Neural cell (in vitro differentiated cells): ENCODE measurements around the gene NR2F1-AS1.

Experiments used
- CTCF ChIP-seq: fragments of 450-650 bp; IDR thresholded peaks from 2 replicates; pipeline ENCODE4 v1.5.1; 2014; ENCODE audit warnings: antibody characterized with exemption, mild to moderate bottlenecking, moderate library complexity; ENCODE audit not compliant: poor library complexity, severe bottlenecking
- EP300 ChIP-seq: fragments of 450-650 bp; conservative IDR thresholded peaks from 2 replicates; pipeline ENCODE4 v1.6.1; 2014; ENCODE audit warnings: antibody characterized with exemption, mild to moderate bottlenecking, moderate library complexity; ENCODE audit not compliant: poor library complexity, severe bottlenecking
- EZH2 ChIP-seq: fragments of 200-600, 300-800 bp; shearing (Covaris generic), sonication (generic); IDR thresholded peaks from 2 replicates; pipeline ENCODE4 v1.6.1; 2014; ENCODE audit warnings: antibody characterized with exemption, low read length, borderline replicate concordance, mild to moderate bottlenecking; ENCODE audit not compliant: insufficient read depth, poor library complexity, severe bottlenecking
- MXI1 ChIP-seq: fragments of 450-650 bp; conservative IDR thresholded peaks from 2 replicates; pipeline ENCODE4 v1.6.1; 2014; ENCODE audit warnings: antibody characterized with exemption, mild to moderate bottlenecking; ENCODE audit not compliant: poor library complexity, severe bottlenecking
- POLR2AphosphoS5 ChIP-seq: IDR thresholded peaks from 2 replicates; pipeline ENCODE4 v1.6.1; 2012
- RAD21 ChIP-seq: fragments of 450-650 bp; conservative IDR thresholded peaks from 2 replicates; pipeline ENCODE4 v1.6.1; 2014; ENCODE audit warnings: antibody characterized with exemption, mild to moderate bottlenecking, moderate library complexity
- SMC3 ChIP-seq: fragments of 450-650 bp; conservative IDR thresholded peaks from 2 replicates; pipeline ENCODE4 v1.6.1; 2014; ENCODE audit warnings: antibody characterized with exemption, mild to moderate bottlenecking, moderate library complexity; ENCODE audit not compliant: poor library complexity
- TAF1 ChIP-seq: IDR thresholded peaks from 2 replicates; pipeline ENCODE4 v1.6.1; 2012; ENCODE audit warnings: low read depth
- TF ChIP-seq, protein P1 (sequence below): IDR thresholded peaks from 2 replicates; pipeline ENCODE4 v1.6.1; 2012; ENCODE audit warnings: borderline replicate concordance

DNA sequence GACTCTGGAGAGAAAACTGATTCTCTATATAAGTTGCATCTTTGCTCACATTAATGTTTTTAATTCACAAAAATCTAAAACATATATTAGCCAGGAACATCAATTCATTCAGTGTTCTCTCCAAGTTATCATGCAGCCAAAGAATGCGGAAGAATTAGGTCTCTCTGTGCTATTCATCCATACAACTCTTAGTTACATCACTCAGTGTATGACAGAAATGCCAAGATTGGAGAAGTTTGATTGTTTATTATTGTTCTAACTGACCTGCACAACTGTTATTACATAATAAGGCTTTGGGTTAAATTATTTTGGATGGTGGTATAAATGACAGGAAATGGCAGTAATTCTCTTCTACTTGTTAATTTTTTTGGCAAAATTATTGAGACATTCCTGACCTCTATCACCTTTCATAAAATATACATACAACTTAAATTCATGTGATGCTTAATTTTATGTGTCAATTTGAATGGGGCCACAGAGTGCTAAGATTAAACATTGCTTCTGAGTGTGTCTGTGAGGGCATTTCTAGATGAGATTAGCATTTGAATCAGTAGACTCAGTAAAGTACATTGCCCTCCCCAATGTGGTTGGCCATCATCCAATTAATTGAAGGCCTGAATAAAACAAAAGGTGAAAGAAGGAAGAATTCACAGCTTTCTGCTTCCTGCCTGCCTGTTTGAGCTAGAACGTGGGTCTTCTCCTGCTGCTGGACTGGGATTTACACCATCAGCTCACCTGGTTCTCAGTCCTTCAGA lies 70.2 kb downstream of the NR2F1-AS1 start:
- no peak for TF ChIP-seq CTCF
- TF ChIP-seq EP300, result no peak
- TF ChIP-seq EZH2, result no peak
- TF ChIP-seq, protein P1, sequence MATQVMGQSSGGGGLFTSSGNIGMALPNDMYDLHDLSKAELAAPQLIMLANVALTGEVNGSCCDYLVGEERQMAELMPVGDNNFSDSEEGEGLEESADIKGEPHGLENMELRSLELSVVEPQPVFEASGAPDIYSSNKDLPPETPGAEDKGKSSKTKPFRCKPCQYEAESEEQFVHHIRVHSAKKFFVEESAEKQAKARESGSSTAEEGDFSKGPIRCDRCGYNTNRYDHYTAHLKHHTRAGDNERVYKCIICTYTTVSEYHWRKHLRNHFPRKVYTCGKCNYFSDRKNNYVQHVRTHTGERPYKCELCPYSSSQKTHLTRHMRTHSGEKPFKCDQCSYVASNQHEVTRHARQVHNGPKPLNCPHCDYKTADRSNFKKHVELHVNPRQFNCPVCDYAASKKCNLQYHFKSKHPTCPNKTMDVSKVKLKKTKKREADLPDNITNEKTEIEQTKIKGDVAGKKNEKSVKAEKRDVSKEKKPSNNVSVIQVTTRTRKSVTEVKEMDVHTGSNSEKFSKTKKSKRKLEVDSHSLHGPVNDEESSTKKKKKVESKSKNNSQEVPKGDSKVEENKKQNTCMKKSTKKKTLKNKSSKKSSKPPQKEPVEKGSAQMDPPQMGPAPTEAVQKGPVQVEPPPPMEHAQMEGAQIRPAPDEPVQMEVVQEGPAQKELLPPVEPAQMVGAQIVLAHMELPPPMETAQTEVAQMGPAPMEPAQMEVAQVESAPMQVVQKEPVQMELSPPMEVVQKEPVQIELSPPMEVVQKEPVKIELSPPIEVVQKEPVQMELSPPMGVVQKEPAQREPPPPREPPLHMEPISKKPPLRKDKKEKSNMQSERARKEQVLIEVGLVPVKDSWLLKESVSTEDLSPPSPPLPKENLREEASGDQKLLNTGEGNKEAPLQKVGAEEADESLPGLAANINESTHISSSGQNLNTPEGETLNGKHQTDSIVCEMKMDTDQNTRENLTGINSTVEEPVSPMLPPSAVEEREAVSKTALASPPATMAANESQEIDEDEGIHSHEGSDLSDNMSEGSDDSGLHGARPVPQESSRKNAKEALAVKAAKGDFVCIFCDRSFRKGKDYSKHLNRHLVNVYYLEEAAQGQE, result no peak
- no peak for TF ChIP-seq TAF1
- TF ChIP-seq POLR2AphosphoS5, result no peak
- no peak for TF ChIP-seq RAD21
- no peak for TF ChIP-seq SMC3
- no peak for TF ChIP-seq MXI1
